H1 (cell line): ENCODE measurements around the gene DVL2. TPM values are rescaled to one million over a fixed set of nuclear protein-coding genes. Genes with fewer than 3 reads are reported as not detected.

Experiments
- CTCF ChIA-PET: fragments of 300-600 bp; sonication (Branson Sonifier 250); formaldehyde crosslinking; loops from one replicate; lab custom pipeline; 2021; ENCODE audit not compliant: partially characterized antibody; lab: Charles Lee
- POLR2A ChIA-PET: fragments of 300-600 bp; sonication (Branson Sonifier 250); formaldehyde crosslinking; loops from one replicate; lab custom pipeline; 2021; ENCODE audit warnings: inconsistent platforms; ENCODE audit not compliant: partially characterized antibody; lab: Charles Lee
- DNase-seq, 2 experiments: peaks; one replicate each; pipeline versions ENCODE4 v3.0.0 to v3.0.0-alpha.2; 2010 to 2022; ENCODE audit warnings: low spot score in 2 of 2, low read depth in 1 of 2, mixed read lengths in 1 of 2
- FAIRE-seq: peaks from 2 replicates; lab custom pipeline; 2011; peaks lifted over from hg19 to GRCh38; lab: Jason Lieb, UNC
- H2AFZ ChIP-seq: 2 replicates; pipeline ENCODE4 v1.8.1; 2012; ENCODE audit warnings: low read length, inconsistent platforms
- H2AK5ac ChIP-seq: 2 replicates; pipeline ENCODE4 v1.6.1; 2013; ENCODE audit warnings: low read depth, low read length
- H2BK120ac ChIP-seq: replicated peaks from 2 replicates; pipeline ENCODE3; 2013; ENCODE audit warnings: low read depth, low read length, inconsistent platforms
- H2BK12ac ChIP-seq: 2 replicates; pipeline ENCODE4 v1.6.1; 2013; ENCODE audit warnings: low read depth, low read length
- H2BK15ac ChIP-seq: 2 replicates; pipeline ENCODE4 v1.6.1; 2013; ENCODE audit warnings: low read length
- H2BK20ac ChIP-seq: 2 replicates; pipeline ENCODE4 v1.6.1; 2013; ENCODE audit warnings: low read length
- H2BK5ac ChIP-seq: 2 replicates; pipeline ENCODE4 v1.6.1; 2013; ENCODE audit warnings: low read depth, low read length
- H3K14ac ChIP-seq: 2 replicates; pipeline ENCODE4 v1.6.1; 2013; ENCODE audit warnings: inconsistent platforms; ENCODE audit not compliant: insufficient read length
- H3K18ac ChIP-seq: 2 replicates; pipeline ENCODE4 v1.6.1; 2013; ENCODE audit warnings: low read length; ENCODE audit errors: extremely low read depth
- H3K23ac ChIP-seq: 2 replicates; pipeline ENCODE4 v1.6.1; 2013; ENCODE audit warnings: inconsistent platforms; ENCODE audit not compliant: insufficient read length
- H3K23me2 ChIP-seq: 2 replicates; pipeline ENCODE4 v1.6.1; 2013; ENCODE audit warnings: low read depth, low read length
- H3K27ac ChIP-seq: 2 replicates; pipeline ENCODE4 v1.6.1; 2011; ENCODE audit warnings: low read depth, low read length, inconsistent platforms
- H3K27me3 ChIP-seq, 4 experiments: replicated peaks in 1 of 4; 1 replicate in 1 of 4; 2 replicates in 3 of 4; pipeline versions ENCODE4 v1.6.1 to v1.8.1; 2011 to 2013; ENCODE audit warnings: low read length in 3 of 4, mild to moderate bottlenecking in 3 of 4, inconsistent platforms in 2 of 4, mixed read lengths in 2 of 4, moderate library complexity in 1 of 4; ENCODE audit not compliant: control insufficient read depth in 3 of 4, insufficient read depth in 3 of 4; ENCODE audit errors: extremely low read depth in 1 of 4
- H3K36me3 ChIP-seq, 4 experiments: 2 replicates each; pipeline versions ENCODE4 v1.6.1 to v1.8.1; 2011 to 2013; ENCODE audit warnings: mild to moderate bottlenecking in 4 of 4, low read length in 3 of 4, moderate library complexity in 2 of 4, control low read depth in 1 of 4, inconsistent platforms in 1 of 4; ENCODE audit not compliant: insufficient read depth in 4 of 4, control insufficient read depth in 2 of 4
- H3K4ac ChIP-seq: replicated peaks from 2 replicates; pipeline ENCODE3; 2013; ENCODE audit warnings: low read length, low read depth, mixed read lengths, inconsistent platforms; ENCODE audit not compliant: insufficient read length
- H3K4me1 ChIP-seq, 4 experiments: replicated peaks in 1 of 4; 1 replicate in 1 of 4; 2 replicates in 3 of 4; pipeline versions ENCODE4 v1.6.1 to v1.8.1; 2011 to 2013; ENCODE audit warnings: low read length in 3 of 4, inconsistent platforms in 2 of 4, mixed read lengths in 1 of 4; ENCODE audit not compliant: insufficient read depth in 4 of 4, control insufficient read depth in 3 of 4
- H3K4me2 ChIP-seq, 2 experiments: 2 replicates each; pipeline versions ENCODE4 v1.6.1 to v1.8.1; 2011 to 2013; ENCODE audit warnings: low read depth in 2 of 2, low read length in 2 of 2, control low read depth in 1 of 2, inconsistent platforms in 1 of 2, mild to moderate bottlenecking in 1 of 2; ENCODE audit not compliant: insufficient read depth in 1 of 2
- H3K4me3 ChIP-seq, 4 experiments: fragments of 200-600, 300-600 bp in 1 of 4; sonication (generic), shearing (Covaris generic), sonication (Bioruptor Twin) in 1 of 4; 2 replicates each; pipeline versions ENCODE4 v1.5.1 to v1.8.1; 2011 to 2016; ENCODE audit warnings: low read length in 4 of 4, low read depth in 3 of 4, control low read depth in 2 of 4, inconsistent platforms in 2 of 4, mild to moderate bottlenecking in 2 of 4, mixed read lengths in 1 of 4, moderate library complexity in 1 of 4; ENCODE audit not compliant: insufficient read depth in 2 of 4; ENCODE audit errors: extremely low read depth in 1 of 4
- H3K56ac ChIP-seq: replicated peaks from 2 replicates; pipeline ENCODE3; 2013; ENCODE audit warnings: low read depth, mild to moderate bottlenecking, mixed read lengths, low read length, inconsistent platforms; ENCODE audit not compliant: insufficient read length
- H3K79me1 ChIP-seq: 2 replicates; pipeline ENCODE4 v1.6.1; 2013; ENCODE audit warnings: low read depth, low read length, control low read depth
- H3K79me2 ChIP-seq, 2 experiments: 2 replicates each; pipeline versions ENCODE4 v1.6.1 to v1.8.1; 2012 to 2013; ENCODE audit warnings: low read length in 2 of 2, mild to moderate bottlenecking in 2 of 2, inconsistent platforms in 1 of 2; ENCODE audit not compliant: insufficient read depth in 2 of 2, control insufficient read depth in 1 of 2
- H3K9ac ChIP-seq, 4 experiments: replicated peaks in 1 of 4; 1 replicate in 1 of 4; 2 replicates in 3 of 4; pipeline versions ENCODE4 v1.6.1 to v1.8.1; 2011 to 2013; ENCODE audit warnings: low read depth in 3 of 4, low read length in 3 of 4, control low read depth in 2 of 4, mild to moderate bottlenecking in 2 of 4, moderate library complexity in 2 of 4, inconsistent platforms in 1 of 4; ENCODE audit errors: extremely low read depth in 1 of 4
- H3K9me3 ChIP-seq, 2 experiments: 2 replicates each; pipeline versions ENCODE4 v1.6.1 to v1.8.1; 2012 to 2013; ENCODE audit warnings: mild to moderate bottlenecking in 2 of 2, moderate library complexity in 2 of 2, control low read depth in 1 of 2, inconsistent platforms in 1 of 2, low read depth in 1 of 2, low read length in 1 of 2, mixed read lengths in 1 of 2; ENCODE audit not compliant: insufficient read depth in 2 of 2
- H4K20me1 ChIP-seq, 2 experiments: replicated peaks in 1 of 2; 2 replicates each; pipeline versions ENCODE3 to v1.8.1; 2011 to 2013; ENCODE audit warnings: inconsistent platforms in 2 of 2, low read length in 2 of 2, mild to moderate bottlenecking in 1 of 2; ENCODE audit not compliant: insufficient read depth in 2 of 2, control insufficient read depth in 1 of 2
- H4K5ac ChIP-seq: 2 replicates; pipeline ENCODE4 v1.6.1; 2013; ENCODE audit warnings: low read length, low read depth, mixed read lengths, inconsistent platforms; ENCODE audit not compliant: insufficient read length
- H4K8ac ChIP-seq: 2 replicates; pipeline ENCODE4 v1.8.0; 2013; ENCODE audit warnings: mild to moderate bottlenecking, moderate library complexity, low read length, inconsistent platforms; ENCODE audit not compliant: insufficient read depth; ENCODE audit errors: extremely low read depth
- H4K91ac ChIP-seq: replicated peaks from 2 replicates; pipeline ENCODE3; 2013; ENCODE audit warnings: low read length, mixed read lengths, inconsistent platforms; ENCODE audit not compliant: insufficient read length
- POLR2A ChIP-seq, 2 experiments: IDR thresholded peaks; 1 replicate in 1 of 2; 2 replicates in 1 of 2; pipeline ENCODE4 v1.6.1; 2011; ENCODE audit warnings: low read depth in 2 of 2, low read length in 2 of 2, mild to moderate bottlenecking in 2 of 2; ENCODE audit errors: control extremely low read depth in 1 of 2
- RAD21 ChIP-seq, 2 experiments: IDR thresholded peaks in 1 of 2; conservative IDR thresholded peaks in 1 of 2; 2 replicates each; pipeline ENCODE4 v1.6.1; 2011; ENCODE audit warnings: low read depth in 2 of 2, low read length in 2 of 2, improper control_type of control experiment in 1 of 2, inconsistent platforms in 1 of 2, mild to moderate bottlenecking in 1 of 2, moderate library complexity in 1 of 2
- WGBS, 2 experiments: shearing (Covaris generic) in 1 of 2; methylation state at CpG; one replicate each; pipeline versions ENCODE4 v1.1.6 to v1.1.7; 2013 to 2015; ENCODE audit warnings: low lambda C conversion rate in 2 of 2, mixed read lengths in 2 of 2, inconsistent platforms in 1 of 2, low coverage in 1 of 2, missing lambda C conversion rate in 1 of 2; ENCODE audit not compliant: insufficient replicate concordance in 2 of 2, insufficient coverage in 1 of 2, insufficient read length in 1 of 2; ENCODE audit errors: extremely low coverage in 1 of 2, missing lambda C conversion rate in 1 of 2; 5-methylcytosine and 5-hydroxymethylcytosine counted together
- polyA plus RNA-seq, 7 experiments: library from polyadenylated mRNA; depleted of rRNA in 3 of 7; stranded (reverse) in 5 of 7; unstranded in 2 of 7; fragments of >200 nt in 5 of 7; fragments of 200-250 nt in 2 of 7; gene quantifications; 1 replicate in 5 of 7; 2 replicates in 1 of 7; 4 replicates in 1 of 7; pipeline versions ENCODE4 v1.2.1 to v1.2.3, GENCODE V29; 2011 to 2013; ENCODE audit warnings: missing spikeins in 2 of 7, mixed read lengths in 2 of 7
- total RNA-seq: library from RNA; stranded (reverse); fragmentation: NEBNext Ultra II Directional; extraction: Animal tissue kit (Norgen Biotek cat#: 25700); gene quantifications from 2 replicates; pipeline ENCODE4 v1.2.1, GENCODE V29; 2021

Gene DVL2
- total and polyA plus RNA-seq, 2 of the 8 experiments (the other 6 are each of a cell fraction or from before 2014, with no cell fraction given) = 19.0 to 59.6 TPM

DNA sequence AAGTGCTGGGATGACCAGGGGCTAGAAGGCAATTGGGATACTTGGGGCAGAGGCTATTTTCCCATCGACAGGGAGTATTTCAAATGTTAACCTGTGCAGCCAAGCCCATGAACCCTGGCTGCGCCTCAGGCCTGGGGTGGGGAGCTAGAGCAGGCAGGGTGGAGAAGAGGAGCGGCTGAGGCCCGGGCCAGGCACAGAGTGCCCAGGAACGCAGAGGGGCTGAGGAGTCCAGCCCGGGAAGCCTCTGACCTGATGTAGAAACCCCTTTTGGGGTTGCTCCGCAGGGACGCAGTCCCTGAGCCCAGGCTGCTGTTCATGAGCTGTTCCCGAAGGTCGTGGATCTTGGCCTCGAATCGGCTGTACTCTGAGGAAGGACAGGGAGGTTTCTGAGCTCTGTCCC, 38.3 kb downstream of the DVL2 start:
- no peak overlapping the region for H2AK5ac ChIP-seq
- H3K36me3 ChIP-seq = peaks cover 16 to 44% (median 30%) of the 10 kb centered on the region in 4 experiments; a peak in 7 of 8 replicates
- H2BK20ac ChIP-seq = no peak overlapping the region
- H3K14ac ChIP-seq = no peak overlapping the region
- H3K4me1 ChIP-seq = no peaks in the 10 kb centered on the region
- no peak overlapping the region for H3K4me2 ChIP-seq
- 94% methylated on average over 12 of the region's 12 CpGs; no CpG with 5 or more reads in 1 of the 2 experiments for WGBS, 2 experiments
- no peak overlapping the region for H2BK15ac ChIP-seq
- no peaks in the 10 kb centered on the region for H3K79me1 ChIP-seq
- H3K23me2 ChIP-seq = no peaks in the 10 kb centered on the region
- H3K56ac ChIP-seq = no peak overlapping the region
- H3K18ac ChIP-seq = no peak overlapping the region
- TF ChIP-seq POLR2A (IDR thresholded peaks at IDR 0.05; ENCODE audit: control extremely low read depth in 1 of 2, low read depth in 2 of 2, low read length in 2 of 2) (no peak), RAD21 (IDR thresholded peaks at IDR 0.05 in 1 of 2, conservative IDR thresholded peaks at IDR 0.05 in 1 of 2; ENCODE audit: low read depth in 2 of 2, low read length in 2 of 2) (no peak)
- POLR2A ChIA-PET = interaction anchor here (0.8 to 1.4 kb wide), 5 partner anchors 10 to 60 kb away, joined by 3 to 4 read pairs (median 3); no protein-coding TSS in a partner anchor
- no peak overlapping the region for H3K4ac ChIP-seq
- H2BK120ac ChIP-seq = no peak overlapping the region
- no peak overlapping the region for H4K91ac ChIP-seq
- H2BK12ac ChIP-seq = no peak overlapping the region
- CTCF ChIA-PET = interaction anchor here (0.5 to 1.8 kb wide), 6 partner anchors 11 to 150 kb away, joined by 3 to 7 read pairs (median 5); no protein-coding TSS in a partner anchor
- no peak overlapping the region for H4K5ac ChIP-seq
- no peak for FAIRE-seq
- no peaks in the 10 kb centered on the region for H3K79me2 ChIP-seq
- no peak overlapping the region for H3K9ac ChIP-seq
- no peak for DNase-seq
- no peak overlapping the region for H2AFZ ChIP-seq
- no peak overlapping the region for H4K8ac ChIP-seq
- H3K27me3 ChIP-seq = no peaks in the 10 kb centered on the region
- H3K27ac ChIP-seq = no peak overlapping the region
- peaks cover 5 to 11% of the 10 kb centered on the region in 2 experiments for H4K20me1 ChIP-seq
- no peaks in the 10 kb centered on the region for H3K9me3 ChIP-seq
- H3K23ac ChIP-seq = no peak overlapping the region
- H2BK5ac ChIP-seq = no peak overlapping the region
- no peak overlapping the region for H3K4me3 ChIP-seq
